HTERT RPE-1 (cell line): ENCODE measurements around the gene SIPA1.

ENCODE experiments used
- in situ Hi-C: fragments of 300-500 bp; cut with MboI; formaldehyde crosslinking; loops from 4 replicates; pipeline ENCODE4 v1.14.3; 2020; ENCODE audit warnings: low sequenced_read_pairs

The SIPA1 gene, protein sequence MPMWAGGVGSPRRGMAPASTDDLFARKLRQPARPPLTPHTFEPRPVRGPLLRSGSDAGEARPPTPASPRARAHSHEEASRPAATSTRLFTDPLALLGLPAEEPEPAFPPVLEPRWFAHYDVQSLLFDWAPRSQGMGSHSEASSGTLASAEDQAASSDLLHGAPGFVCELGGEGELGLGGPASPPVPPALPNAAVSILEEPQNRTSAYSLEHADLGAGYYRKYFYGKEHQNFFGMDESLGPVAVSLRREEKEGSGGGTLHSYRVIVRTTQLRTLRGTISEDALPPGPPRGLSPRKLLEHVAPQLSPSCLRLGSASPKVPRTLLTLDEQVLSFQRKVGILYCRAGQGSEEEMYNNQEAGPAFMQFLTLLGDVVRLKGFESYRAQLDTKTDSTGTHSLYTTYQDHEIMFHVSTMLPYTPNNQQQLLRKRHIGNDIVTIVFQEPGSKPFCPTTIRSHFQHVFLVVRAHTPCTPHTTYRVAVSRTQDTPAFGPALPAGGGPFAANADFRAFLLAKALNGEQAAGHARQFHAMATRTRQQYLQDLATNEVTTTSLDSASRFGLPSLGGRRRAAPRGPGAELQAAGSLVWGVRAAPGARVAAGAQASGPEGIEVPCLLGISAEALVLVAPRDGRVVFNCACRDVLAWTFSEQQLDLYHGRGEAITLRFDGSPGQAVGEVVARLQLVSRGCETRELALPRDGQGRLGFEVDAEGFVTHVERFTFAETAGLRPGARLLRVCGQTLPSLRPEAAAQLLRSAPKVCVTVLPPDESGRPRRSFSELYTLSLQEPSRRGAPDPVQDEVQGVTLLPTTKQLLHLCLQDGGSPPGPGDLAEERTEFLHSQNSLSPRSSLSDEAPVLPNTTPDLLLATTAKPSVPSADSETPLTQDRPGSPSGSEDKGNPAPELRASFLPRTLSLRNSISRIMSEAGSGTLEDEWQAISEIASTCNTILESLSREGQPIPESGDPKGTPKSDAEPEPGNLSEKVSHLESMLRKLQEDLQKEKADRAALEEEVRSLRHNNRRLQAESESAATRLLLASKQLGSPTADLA

DNA sequence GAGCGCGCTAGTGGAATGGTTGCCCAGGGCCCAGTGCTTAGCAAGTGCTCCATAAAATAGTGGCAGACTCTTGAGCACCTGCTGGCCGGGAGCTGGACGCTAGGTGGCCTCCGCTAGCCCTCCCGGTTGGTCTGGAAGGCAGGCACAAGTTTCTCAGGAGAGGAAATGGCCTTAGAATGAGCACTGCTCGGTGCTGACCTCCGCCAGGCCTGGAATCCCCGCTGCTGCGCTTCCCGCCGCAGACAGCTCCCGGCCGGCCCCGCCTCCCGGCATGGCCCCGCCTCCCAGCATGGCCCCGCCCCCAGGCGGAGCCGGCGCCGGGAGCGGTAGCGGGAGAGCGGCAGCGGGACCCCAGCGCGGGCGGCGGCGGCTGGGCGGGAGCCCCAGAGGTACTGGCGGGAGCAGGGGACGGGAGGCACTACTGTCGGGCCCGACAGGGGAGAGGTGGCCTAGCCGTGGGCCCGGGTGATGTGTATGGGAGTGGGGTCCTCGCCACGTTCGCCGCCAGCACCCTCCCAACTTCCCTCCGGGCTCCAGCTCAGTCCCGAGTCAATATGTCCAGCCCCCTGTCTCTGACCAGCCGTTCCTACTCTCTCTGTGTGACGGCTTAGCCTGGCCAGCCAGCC is at the start of gene SIPA1:
TSS of gene SIPA1 (plus strand) at position 308 of the 626 bp plus-strand sequence. CDS start 2,821 bp downstream, outside the sequence.
- in situ Hi-C loops = no loop called here

DNA sequence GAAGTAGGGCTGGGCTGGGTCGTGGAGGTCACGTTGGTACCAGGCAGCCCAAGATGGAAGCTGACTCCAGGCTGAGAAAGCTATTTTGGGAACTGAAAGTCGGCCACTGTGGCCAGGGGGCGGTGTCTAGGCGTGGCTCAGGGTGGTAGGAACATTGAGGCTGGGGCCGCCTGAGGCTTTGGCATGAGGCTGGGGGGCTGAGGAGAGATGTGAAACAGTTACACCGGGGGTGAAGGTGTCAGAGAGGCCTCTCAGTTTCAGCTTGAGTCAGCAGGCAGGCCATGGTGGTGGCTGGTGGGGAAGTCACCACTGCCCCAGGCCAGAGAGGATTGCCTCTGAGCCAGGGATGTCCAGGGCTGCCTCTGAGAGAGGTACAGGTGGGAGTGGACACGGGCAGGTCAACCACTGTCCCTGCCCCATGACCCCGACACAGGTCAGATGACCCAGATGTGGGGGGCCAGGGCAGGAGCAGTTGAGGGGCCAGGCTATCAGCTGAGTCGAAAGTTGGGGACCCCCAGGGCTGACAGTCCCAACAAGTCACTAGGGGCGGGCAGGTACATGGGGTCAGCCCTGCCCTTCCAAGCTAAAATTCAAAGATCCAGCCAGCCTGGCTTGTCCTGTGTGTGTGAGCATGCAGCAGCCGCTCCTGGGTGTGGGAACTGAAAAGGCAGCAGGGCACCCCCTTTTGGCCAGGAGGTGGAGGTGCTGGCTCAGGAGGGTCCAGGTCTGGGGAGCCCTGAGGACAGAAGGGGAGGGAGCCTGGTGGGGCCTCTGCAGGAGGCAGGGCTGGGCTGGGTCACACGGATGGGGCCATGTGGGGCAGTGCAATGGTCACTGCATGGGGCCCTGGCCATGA is 49.5 kb upstream of the SIPA1 start:
- in situ Hi-C loops = no loop called here

DNA sequence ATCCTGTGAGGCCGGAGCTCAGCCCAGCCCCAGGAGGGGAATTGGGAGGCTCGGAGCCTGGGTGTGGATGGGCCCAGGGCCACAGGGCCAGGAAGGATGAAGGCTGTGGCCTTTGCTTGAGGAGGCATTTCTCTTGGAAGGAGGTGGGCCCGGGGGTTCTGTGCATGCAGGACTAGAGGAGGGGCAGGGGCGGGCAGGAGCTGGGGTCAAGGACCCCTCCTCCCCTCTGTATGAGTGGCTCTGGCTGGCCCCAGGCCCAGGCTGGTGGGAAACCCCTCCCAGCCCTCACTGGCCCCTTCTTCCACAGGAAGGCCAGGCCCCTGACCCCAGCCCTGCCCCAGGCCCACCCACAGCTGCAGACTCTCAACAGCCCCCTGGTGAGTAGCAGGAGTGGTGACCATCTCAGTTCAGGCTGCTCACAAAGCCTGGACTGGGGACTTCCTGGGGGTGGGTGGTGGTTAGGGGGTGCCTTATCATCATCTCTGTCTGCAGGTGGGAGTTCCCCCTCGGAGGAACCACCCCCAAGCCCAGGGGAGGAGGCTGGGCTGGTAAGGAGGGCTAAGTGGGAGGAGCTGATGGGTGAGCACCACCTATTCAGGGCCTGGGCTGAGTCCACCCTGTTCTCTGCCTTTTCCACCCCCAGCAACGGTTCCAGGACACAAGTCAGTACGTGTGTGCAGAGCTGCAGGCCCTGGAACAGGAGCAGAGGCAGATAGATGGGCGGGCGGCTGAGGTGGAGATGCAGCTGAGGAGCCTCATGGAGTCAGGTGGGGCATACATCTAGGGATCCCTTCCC is 48.3 kb upstream of the SIPA1 start:
- in situ Hi-C loops = no loop called here

DNA sequence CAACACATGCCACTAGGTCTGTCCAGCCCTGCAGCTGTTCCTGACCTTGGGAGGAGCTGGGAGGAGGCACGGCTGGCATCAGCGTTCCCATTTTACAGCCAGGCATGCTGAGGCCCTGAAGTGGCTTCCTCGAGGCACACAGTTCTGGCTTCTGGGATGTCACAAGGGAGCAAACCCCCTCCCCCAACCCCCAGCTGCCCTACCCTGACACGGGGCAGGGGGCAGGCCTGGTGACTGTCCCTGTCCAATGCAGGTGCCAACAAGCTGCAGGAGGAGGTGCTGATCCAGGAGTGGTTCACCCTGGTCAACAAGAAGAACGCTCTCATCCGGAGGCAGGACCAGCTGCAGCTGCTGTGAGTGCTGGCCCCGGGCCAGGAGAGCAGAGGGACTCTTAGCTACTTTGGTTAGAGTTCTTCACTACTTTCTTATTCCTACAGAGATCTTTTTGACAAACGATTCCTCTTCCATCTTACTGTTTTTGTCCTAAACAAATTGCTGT is 47.6 kb upstream of the SIPA1 start:
- in situ Hi-C loops = no loop called here

DNA sequence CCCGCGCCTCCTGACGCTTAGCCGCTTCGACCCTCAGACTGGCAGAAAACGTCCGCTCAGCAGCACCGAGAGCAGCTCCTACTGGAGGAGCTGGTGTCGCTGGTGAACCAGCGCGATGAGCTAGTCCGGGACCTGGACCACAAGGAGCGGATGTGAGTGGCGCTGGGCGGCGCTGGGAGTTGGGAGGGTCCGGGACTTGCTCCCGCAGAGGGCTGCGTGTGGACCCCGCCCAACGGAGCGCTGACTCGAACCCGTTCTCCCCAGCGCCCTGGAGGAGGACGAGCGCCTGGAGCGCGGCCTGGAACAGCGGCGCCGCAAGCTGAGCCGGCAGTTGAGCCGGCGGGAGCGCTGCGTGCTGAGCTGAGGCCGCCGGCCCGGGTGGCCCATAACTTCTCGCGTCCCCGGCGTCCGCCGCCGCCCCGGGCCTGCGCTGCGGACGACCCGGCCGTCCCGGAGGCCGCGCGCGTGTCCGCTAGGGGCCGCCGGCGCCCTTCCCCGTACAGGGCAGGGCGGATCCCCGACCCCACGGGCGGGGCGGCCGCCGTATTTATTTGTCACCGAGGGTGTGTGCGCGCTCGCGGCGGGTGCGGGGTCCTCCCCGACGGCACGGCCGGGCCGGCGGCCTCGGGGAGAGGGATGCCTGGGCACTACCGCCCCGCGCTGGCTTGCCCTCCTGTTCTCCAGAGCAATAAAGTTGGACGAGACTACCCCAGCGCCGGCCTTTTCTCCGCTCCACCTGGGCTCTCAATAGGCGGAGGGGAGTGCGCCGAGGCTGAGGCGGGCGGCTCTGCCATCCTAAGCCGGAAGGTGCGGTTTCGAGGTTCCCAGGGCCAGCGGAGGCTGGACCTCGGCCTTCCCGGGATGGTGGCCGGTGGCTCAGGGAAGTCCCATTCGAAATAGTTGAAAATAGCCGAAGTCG is 45.7 kb upstream of the SIPA1 start:
- in situ Hi-C loops = no loop called here

DNA sequence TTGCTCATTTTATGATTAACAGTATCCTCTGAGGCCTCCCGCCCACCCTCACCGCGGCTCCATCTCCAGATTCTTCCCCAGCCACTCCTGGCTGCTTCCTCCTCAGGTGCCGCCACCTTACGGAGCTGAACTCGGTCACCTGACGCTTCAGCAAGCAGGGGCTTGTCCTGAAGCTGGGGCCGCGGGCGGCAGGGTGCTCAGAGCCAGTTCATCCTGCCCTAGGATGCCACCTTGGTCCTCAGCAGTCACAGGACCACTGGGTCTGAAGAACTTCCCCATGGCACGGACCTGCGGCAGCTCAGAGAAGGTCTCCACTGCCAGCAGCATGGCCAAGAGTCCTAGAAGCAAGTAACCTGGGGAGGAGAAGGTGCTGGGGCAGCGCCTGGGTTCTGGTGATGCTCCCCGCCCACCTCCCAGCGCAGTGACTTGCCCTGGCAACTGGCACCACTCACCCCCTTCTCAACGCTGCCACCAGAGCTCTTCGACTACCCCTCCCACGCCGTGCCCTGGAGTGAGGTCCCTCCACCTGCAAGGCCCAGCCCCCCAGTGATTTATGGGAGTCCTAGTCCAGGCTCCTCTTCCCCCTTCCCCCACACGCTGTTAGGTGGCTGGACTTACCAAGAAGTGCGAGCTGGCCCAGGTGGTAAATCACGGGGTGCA is 44.9 kb upstream of the SIPA1 start:
- in situ Hi-C loops = no loop called here

DNA sequence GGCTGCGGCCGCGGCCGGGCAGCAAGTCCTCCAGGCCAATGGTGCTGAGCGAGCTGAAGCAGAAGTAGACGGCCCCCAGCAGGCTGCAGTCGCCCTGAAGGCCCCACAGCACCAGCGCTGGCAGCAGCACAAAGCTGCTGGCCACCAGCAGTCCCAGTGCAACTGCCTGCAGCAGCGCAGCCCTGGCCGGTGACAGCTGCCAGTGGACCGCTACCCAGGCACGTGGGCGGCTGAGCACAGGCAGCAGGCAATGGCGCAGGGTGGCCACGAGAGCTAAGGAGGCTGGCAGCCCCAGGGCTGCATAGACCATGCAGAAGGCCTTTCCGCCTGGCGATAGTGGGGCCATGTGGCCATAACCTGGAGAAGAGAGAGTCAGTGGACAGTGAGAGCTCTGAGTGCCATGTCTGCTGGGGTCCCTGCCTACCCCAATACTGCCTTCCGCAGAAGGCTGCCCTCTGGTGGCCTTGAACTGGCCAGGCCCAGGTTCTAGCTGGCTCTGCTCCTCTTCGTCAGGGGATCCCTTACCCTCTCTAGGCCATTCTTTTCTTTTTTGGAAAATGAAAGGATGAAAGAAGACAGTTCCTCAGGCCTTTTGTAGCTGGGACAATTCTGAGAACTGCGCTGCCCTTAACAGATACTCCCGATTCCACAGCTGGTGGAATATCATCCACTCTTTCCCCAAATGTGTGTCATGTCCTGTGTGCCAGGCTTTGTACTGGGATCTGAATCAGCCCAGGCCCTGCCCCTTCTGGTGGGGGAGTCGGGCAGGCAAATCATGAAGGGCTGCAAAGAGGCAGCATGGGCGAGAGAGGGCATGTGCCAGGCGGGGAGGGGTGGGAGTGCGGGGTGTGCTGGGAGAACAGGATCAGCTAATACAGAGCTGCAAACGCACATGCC is 44.1 kb upstream of the SIPA1 start:
- in situ Hi-C loops = no loop called here

DNA sequence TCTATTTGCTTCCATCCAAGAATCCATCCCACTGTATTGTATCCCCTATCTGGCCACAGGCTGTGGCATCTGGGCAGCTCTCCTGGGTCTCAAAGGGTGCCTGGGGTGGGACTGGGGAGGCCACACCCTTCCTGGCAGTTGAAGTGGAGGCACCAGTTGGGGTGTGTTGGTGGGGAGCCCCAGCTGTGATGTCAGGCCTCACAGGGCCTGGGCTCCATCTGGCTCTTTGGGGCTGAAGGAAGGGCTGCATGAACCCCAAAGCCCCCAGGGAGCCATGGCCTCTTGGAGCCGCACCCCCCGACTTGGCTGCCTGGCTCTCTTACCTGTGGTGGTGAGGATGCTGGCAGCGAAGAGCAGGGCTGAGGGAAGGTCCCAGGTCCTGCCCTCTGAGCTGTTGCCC is 42.8 kb upstream of the SIPA1 start:
- in situ Hi-C loops = no loop called here

DNA sequence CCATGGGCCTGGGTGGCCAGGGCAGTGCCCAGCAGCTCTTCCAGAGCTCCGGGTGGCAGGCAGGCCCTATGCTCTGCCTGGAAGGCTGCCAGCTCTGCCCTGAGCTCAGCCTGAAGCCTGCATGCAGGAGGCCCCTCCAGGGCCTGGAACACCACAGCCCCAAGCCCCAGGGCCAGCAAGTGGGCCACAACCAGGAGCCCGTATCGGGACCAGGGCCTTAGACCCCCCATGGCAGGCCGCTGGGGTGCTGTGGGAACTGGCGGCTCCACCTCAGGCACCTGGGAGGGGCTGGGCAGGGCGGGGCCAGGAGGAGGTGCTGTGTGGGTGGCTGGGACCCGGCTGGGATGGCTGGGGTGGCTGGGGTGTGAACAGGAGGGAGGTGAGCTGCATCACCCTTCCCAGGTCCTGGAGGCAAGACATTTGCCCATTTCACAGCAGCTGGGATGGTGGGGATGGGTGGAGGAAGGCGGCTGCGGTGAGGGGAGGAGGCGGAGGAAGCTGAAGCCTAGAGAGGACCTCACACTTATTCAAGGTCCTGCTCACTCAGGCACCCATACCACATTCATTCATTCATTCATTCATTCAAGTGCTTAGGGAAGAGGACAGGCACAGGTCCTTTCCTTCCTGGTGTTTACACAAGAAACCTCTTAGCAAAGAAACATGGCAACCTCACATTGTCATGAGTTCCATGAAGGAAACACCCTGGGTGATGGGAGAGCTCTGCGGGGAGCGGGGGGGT is 42.2 kb upstream of the SIPA1 start, which contains the start of gene KCNK7:
TSS of gene KCNK7 (minus strand) at position 258 of the 739 bp plus-strand sequence. CDS start at position 230, 28 bp downstream.
- in situ Hi-C loops = no loop called here

DNA sequence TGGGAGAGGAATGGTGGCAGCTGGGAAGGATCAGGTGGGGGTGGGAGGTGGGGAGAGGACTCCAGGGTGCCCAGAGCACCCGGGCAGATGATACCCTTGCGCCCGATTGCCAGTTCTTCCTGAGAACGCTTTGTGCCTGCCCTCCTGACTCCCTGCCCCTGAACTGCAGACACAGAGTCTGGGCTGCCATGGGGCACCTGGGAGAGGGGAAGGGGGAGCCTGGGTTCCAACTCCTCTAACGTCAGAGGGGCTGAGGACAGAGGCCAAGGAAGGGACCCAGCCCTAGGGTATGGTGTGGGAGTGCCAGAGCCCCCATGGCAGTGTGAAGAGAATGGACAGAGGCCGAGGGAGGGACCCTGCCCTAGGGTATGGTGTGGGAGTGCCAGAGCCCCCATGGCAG is 41.4 kb upstream of the SIPA1 start:
- in situ Hi-C loops = no loop called here

DNA sequence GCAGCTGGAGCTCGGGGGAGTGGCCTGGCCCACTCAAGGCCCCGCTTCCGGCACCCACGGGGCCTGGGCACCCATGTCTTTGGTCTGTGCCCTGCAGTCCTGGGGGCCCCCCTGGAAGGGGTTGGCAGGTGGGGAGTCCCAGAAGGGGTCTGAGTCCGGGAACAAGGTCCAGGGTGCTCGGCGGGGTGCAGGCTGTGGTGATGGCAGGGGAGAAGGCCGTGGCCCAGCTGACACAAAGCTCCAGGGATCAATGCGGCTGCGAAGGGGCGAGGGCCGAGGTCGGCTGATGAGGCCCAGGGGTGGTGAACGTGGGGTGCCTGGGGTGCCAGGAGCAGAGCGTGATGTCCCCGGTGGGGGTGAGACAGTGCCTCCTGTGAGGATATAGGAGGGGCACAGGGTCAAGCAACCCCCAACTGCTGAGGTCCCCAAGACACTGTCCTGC is 39.6 kb upstream of the SIPA1 start:
- in situ Hi-C loops = no loop called here

DNA sequence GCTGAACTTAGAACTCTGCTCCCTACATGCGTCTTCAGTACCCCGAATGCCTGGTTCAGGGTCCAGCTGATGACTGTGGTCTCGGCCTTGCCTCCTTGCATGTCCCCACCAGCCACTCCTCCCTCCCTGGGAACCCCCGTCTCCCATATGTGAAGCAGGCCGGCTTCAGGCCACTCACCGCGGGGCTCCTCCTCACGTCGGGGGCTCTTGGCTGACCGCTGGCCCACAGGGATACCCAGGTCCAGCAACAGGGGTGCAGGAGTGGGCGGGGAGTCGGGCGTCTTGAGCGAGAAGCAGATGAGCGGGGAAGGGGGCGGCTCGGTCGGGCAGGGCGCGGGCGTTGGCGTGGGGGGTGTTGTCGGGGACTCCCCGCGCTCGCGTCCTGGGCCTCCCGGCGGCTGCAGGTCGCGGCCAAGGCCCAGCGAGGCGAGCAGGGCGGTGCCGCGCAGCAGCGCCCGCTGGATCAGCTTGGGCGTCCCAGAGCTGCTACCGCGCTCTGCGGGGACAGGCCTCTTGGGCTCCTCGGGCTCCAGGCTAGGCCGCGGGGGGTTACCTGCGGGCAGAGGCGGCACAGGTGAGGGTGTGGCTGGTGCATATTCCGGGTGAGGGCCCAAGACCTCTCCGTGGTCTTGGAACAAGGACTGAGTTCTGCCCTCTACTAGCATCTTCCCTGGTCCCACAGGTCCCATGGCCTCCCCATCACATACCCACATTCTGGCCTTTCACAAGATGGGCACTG is 38.5 kb upstream of the SIPA1 start:
- in situ Hi-C loops = no loop called here

DNA sequence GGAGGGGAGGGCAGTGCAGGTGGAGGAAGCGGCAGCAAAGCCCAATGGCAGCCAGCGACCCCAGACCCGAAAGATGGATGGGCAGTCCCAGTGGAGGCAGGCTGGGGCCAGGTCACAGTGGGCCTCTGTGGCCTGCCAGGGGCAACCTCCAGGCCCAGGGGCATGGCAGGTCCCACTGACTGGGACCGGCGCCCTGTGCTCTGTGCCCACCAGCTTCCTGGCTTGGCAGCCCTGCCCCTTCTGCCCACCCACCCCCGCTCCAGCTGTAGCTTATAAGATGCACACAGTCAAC is 38.0 kb upstream of the SIPA1 start:
- in situ Hi-C loops = no loop called here

DNA sequence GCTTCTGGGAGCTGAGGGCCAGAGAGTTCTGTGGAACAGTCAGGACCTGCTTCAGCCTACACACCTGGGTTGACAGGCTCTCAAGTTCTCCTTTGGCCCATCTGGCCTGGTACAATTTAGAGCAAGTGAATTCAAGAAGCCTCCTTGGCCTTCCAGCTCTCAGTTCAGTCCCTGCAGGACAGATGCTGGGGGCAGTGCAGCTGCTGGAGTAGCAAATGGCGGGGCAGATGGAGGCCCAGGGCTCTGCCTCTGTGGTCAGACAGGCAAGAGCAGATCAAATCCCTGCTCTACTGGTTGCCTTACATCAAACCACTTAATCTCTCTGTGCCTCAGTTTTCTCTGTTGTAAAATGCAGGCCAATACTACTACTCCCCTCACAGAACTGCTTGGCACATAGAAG is 33.6 kb upstream of the SIPA1 start:
- in situ Hi-C loops = no loop called here

DNA sequence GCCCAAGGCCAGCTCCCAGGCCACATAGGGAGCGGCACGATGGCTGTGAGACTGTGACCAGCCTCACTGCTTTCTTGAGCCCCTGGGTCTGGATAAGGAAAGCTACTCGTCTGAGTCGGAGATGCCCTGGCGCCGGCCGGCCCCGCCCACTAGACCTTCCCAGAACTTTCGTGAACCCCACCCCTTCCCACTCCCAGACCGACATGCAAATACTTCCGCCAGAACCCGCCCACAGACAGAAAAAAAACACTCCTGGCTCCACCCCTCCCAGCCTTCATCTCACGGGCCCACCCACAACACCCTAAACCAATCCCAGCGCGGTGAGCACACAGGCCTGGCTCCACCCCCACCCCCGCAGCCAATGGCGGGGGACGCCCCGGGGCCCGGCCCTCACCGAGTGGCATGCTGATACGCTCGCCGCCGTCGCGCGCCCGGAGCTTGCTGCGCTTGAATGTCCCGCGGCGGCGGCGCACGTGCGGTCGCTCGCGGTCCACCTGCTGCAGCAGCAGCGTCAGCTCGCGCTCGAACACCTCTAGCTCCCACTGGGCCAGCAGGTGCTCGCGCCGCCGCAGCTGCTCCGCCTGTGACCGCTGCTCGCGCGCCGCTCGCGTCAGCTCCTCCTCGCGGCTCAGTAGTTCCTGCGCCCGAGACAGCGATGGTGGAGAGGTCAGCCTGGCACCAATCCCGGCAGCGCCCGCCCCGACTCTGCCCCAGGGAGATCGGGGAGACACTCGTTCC is 30.9 kb upstream of the SIPA1 start:
- in situ Hi-C loops = no loop called here
